ENCODE measurements around the gene ALDH1A1.
"Not testable (repeated sequence)": the region's sequence is repeated elsewhere in the genome, so short reads cannot be mapped to it uniquely, and the experiment has no call there.

ALDH1A1 gene

DNA sequence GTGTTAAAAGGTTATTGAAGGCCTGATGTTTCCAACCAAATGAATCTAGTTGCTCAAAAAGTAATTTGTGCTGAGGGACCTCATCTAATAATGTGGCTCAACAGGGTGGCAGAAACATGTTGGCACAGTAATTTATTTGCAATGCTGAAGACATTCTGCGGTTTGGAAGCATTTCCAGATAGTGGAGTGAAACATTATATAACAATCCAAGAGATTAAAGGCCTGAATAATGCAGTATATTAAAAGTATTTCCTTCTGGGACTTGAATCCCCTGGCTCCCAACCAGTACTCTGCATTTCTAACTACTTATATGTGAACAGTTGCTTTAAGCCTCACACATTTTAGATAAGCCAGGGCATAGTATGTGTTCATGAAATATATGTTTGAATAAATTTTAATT is 25.9 kb upstream of the ALDH1A1 start:
- DNase-seq: no peak

GRCh38 chr9:72977670-72978069 is 24.8 kb upstream of the ALDH1A1 start:
- no peak for DNase-seq

DNA sequence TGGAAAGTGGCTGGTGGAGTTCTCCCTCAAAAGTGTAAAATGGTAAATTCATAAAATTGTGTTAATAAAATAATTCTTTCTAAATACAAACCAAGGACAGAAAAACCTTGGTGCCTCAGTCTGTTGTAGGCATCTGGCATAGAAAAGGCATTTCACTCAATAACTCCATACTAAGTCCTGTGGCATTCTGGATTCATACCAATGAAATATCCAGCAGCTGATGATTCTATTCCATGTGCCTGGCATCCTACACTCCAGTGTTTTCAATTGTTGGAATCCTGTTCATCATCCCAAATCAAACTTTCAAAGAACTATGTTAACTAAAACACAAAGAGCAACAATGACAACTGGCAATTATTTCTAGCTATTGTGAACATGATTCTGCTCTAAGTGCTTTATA is 21.6 kb upstream of the ALDH1A1 start:
- DNase-seq: no peak

GRCh38 chr9:72972636-72973035 is 19.8 kb upstream of the ALDH1A1 start:
- DNase-seq: no peak

DNA sequence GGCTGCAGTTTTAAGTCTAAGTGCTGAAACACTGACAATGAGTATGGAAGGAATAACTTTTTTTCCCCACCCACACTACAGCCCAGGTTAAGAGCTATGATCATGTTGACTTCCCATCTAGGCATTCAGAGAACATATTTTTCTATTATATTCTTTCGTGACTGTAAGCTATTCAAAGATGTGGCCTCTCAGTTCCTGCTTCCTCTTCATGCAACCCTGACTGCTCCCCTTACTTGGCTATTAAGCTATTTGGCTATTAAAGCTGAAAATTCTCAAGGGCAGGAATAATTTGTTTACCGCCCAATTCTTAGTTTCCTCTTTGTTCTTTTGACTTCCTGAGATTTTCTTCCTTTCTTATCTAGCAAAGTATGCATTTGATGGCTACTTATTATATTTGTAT is 18.6 kb upstream of the ALDH1A1 start:
- DNase-seq: no peak

DNA sequence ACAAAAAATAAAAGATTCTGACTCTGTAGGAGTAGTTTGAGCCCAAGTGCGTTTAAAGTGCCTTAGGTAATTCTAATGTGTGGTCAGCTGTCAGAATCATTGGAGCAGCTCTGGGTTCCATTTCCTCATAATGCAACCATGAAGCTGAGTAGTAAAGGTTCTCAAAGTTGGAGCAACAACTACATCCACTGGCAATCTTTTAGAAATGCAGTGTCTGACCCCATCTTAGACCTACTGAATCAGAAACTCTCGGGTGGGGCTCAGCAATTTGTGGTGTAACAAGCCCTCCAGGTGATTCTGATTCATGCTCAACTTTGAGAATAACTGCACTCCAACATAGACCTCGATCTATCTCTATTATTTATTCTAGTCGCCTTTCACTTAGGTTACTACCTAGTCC is 7.6 kb upstream of the ALDH1A1 start:
- no peak for DNase-seq

DNA sequence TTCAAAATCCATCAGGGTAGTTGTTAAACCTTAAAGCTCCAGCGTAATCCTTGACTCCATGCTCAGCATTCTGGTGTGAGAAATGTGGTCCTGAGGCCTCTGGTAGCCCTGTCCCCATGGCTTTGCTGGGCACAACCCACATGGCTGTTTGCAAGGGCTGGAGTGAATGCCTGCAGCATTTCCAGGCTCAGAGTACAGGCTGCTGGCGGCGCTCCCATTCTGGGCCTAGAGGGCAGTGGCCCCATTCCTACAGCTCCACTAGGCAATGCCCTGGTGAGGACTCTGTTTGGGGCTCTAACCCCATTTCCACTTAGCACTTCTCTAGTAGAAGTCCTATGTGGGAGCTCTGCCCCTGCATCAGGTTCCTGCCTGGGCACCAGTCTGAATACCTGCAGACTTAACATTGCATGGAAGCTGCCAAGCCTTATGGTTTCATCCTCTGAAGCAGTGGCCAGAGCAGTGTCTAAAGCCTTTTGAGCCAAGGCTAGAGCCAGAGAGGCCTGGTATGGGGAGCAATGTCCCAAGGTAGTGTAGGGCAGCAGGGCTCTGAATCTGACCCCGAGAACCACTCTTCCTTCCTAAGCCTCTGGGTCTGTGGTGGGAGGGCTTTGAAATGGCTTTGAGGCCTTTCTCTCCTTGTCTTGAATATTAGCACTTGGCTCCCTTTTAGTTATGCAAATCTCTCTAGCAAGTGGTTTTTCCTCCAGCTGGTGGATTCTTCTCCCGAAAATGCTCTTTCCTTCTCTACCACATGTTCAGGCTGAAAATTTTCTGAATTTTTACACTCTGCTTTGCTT is 5.8 kb upstream of the ALDH1A1 start:
- no peak for DNase-seq

DNA sequence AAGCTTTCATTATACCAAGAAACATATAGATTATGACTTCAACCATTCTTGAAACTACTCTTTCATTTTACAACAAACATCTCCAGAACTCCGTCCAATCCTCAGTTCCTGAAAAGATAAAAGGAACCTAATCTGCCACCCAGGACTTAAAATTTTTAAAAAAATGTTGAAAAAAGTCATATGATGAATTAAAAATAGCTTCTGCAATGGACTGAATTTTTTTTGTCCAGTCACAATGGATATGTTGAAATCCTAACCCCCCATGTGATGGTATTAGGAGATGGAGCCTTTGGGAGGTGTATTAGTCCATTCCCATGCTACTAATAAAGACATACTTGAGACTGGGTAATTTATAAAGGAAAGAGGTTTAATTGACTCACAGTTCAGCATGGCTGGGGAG is 2.7 kb upstream of the ALDH1A1 start:
- no peak for DNase-seq

GRCh38 chr9:72955126-72955455 is 2.2 kb upstream of the ALDH1A1 start:
- no peak for DNase-seq

GRCh38 chr9:72954431-72955125 is 1.7 kb upstream of the ALDH1A1 start:
- no peak for DNase-seq

GRCh38 chr9:72952381-72952690 is 517 bp downstream of the ALDH1A1 start:
- no peak for DNase-seq

DNA sequence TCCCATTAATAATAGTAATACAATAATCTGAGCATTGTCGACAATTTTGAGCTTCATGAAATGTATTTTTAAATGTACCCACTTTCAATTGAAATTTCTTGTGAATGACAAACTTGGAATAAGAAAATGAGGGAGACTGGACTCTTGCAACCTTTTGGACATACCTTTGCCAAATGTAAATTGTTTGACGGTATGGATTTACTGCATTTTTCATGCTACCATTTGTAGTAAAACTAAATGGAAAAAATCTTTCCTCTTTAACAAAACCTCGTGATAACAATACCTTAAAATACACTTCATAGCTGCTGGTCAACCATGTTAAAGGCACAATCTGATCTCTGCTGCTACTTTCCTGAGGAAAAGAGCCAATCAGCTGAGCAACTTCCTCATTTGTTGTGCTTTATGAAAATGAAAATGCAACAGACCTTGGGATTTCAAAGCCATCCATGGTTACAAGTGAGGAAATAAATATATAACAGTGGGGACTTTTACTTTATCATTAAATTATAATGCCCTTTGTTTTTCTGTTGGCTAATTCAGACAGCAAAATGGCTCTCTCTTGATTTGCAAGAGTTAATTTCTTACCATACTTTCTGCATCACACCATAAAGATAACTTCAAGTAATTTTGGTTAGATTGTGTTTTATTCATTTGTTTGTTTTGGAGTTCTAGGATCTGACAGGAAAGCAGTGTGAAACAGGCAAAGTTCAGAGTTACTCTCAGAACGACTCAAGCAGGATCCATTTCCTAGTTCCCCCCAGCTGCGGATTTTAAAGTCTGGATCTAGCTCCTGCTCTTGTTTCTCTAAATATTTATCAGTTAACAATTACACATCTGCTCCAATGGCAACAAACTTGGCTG is 1.1 kb downstream of the ALDH1A1 start:
- DNase-seq: no peak

- DNase-seq: no peak
Measured at GRCh38 chr9:72950875-72951442, 1.9 kb downstream of the ALDH1A1 start.

DNA sequence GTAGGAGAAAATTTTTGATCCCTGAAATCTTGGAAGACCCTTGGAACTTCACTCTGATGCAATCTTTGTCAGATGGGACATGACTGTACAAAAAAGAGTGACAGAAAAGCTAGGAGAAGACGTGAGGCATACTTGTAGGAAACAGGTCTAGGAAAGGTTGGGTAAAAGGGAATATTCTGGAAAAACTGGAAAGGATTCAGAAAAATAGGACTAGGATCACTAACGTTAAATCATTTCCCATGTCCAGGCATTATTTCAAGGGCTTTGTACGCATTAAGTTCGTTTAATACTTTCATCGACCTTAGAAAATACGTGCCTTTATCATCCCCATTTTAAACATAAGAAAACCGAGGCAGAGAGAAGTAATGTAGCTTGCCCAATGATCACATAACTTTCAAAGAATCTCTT is 2.9 kb downstream of the ALDH1A1 start:
- no peak for DNase-seq

DNA sequence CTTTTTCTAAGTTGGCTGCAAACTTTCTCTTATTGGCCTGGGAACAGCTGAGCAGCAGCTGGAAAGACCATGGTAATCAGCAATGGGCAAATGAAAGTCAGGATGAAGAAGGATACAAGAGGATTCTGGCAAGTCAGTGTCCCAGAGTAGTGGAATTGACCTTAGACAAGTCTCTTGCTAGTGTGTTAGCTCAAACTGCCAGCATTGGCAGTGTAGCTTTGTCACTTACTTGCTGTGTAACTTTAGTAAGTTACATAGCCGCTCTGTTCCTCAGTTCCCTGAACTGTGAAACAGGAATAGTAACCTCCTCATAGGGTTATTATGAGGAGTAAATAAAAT is 3.6 kb downstream of the ALDH1A1 start:
- DNase-seq: no peak

DNA sequence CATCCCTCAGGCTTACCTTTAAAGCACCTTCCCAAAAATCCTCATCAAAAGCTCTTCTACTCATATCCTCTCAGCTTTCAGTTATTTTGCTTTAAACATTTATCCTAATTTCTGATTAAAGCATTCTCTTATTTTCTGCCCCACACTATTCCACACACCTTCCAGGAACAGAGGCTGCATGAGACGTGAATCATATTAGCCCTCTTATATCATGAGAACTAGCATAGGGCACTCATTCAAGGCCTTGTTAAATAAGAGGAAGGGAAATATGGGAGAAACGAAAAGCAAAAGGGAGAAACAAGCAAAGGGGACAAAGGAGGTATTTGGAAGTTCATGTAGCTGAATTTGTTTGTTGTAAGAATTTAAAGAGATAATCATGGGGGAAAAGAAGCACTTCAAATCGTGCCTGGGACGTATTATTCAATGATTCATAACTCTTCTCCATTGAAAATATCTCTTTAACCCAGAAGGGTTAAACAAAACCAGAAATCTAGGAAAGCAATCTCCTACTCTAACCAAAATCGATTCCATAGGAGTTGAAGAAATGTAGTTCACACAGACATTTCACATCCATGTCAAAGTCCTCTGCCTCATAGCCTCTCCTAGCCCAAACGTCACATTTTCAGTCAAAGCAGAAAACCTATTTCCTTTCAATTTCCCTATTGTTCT is 4.1 kb downstream of the ALDH1A1 start:
- no peak for DNase-seq

GRCh38 chr9:72947984-72948465 is 4.8 kb downstream of the ALDH1A1 start:
- DNase-seq: no peak

- no peak for DNase-seq
Measured at GRCh38 chr9:72946821-72947220, 6.0 kb downstream of the ALDH1A1 start.

DNA sequence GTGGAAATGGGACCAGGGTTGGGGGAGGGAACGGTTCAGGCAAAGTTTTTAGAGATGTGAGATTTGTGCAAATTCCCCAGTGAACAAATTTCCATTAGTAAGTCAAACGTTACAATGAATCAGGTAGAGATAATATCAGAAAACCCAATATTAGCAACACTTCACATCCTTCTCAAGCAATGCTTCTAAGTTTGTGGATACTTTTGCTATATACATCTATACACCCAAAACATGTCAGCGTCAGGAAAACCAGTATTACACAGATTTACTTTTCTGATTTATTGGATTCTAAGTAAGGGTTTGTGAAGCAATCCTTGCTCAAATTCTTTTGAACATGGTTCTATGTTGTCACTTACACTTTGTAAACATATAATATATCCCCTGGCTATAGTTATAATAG is 6.5 kb downstream of the ALDH1A1 start:
- no peak for DNase-seq

DNA sequence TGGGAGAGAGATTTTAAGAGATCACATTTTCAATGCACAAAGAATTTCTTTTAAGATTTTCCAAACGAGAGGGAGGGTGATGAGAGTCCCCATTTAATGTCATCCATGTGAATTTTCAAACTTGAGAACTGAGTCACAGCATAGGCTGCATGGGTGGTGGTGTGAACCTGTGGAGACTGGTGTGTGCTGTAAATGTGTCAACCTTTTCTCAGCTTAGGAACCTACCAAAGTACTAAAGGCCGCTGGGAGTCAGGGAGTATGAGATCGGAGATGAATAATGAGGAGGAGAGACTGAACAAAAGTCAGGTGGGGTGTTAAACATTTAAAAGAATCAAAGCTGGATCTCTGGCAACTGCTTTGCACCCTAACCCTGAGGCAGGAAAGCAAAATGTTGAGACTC is 7.5 kb downstream of the ALDH1A1 start:
- no peak for DNase-seq

DNA sequence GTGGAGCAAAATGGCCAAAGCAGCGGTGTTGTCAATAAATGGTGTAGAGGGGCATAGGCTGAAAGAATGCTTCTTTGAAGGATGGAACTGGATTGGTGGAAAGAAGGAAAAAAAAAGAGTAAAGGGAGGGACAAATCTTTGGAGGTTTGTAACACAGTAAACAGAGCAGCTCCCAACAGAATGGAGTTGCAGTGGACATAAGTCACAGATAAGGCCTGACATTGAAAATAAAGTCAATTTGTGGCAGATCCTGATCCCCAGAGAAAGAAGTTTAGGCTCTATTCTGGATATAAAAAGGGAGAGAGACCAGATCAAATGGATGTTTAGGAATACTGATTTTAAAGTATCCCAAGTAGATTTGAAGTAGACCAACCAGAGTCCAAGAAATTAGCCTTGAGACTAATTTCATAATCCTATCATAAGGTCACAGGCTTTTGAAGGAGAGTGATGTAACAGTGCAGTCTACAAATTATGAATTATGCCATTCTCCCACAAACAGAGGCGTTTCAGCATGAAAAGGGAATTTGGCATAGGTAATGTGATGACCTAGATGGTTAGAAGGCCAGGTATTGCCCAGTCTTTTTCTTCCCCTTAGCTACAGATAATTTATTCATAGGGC is 8.9 kb downstream of the ALDH1A1 start:
- no peak for DNase-seq

DNA sequence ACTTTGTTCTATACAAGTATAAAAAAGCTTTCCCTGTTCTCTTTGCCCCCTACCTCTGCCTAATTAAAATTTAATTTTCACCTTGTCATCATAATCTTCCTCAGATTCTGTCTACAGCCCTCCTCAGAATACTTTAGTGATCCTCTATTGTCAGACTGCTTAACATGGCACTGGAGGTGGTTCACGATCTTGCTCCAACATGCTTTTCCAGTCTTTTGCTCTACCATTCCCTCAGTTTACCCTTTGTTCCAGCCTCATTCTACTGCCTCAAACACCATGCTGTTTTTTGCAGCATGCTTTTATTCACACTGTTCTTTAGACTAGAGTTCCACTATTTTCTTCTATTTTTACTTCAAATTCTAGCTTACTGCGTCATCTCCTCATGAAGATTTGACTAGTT is 10.4 kb downstream of the ALDH1A1 start:
- no peak for DNase-seq

DNA sequence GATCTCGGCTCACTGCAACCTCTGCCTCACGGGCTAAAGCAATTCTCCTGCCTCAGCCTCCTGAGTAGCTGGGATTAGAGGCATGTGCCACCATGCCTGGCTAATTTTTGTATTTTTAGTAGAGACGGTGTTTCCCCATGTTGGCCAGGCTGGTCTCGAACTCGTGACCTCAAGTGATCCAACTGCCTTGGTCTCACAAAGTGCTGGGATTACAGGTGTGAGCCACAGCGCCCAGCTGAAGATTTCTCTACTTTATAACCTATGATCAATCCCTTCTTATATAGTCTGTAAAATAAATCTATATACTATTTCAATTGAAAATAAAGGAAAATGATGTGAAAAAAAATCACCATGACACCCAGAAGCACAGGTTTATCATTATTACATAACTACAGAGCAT is 13.3 kb downstream of the ALDH1A1 start:
- not testable (repeated sequence) for DNase-seq

Measured in CD4-positive, alpha-beta T cell treated with Interleukin-15 for 1 hour (primary cell).